CD4-positive, alpha-beta memory T cell (primary cell): ENCODE data around the gene ZFPL1. TPM values are rescaled to one million over a fixed set of nuclear protein-coding genes. Genes with fewer than 3 reads are reported as not detected.

Experiments used
- CTCF ChIA-PET: fragments of 350-600 bp; sonication (Branson Sonifier 250); formaldehyde crosslinking; loops from one replicate; lab custom pipeline; 2021; ENCODE audit warnings: inconsistent platforms; ENCODE audit not compliant: partially characterized antibody; lab: Charles Lee
- POLR2A ChIA-PET: fragments of 350-600 bp; sonication (Branson Sonifier 250); formaldehyde crosslinking; loops from one replicate; lab custom pipeline; 2021; ENCODE audit not compliant: partially characterized antibody; lab: Charles Lee
- DNase-seq, 5 donors: peaks; one replicate each; pipeline versions ENCODE4 v3.0.0 to v3.0.0-alpha.2; 2020 to 2022; ENCODE audit warnings: mixed read lengths in 1 of 5
- H3K27ac ChIP-seq: one replicate; pipeline ENCODE4 v1.7.0; 2013; ENCODE audit warnings: low read depth, low read length
- H3K27me3 ChIP-seq: 2 replicates; pipeline ENCODE4 v1.7.0; 2013; ENCODE audit warnings: mild to moderate bottlenecking, low read length, moderate library complexity; ENCODE audit not compliant: insufficient read depth
- H3K36me3 ChIP-seq: 2 replicates; pipeline ENCODE4 v1.7.0; 2013; ENCODE audit warnings: mild to moderate bottlenecking, low read length, moderate library complexity; ENCODE audit not compliant: insufficient read depth
- H3K4me1 ChIP-seq: 2 replicates; pipeline ENCODE4 v1.7.0; 2013; ENCODE audit warnings: mild to moderate bottlenecking, low read length, moderate library complexity; ENCODE audit not compliant: insufficient read depth
- H3K4me3 ChIP-seq, 2 donors: one replicate each; pipeline ENCODE4 v1.7.0; 2013; ENCODE audit warnings: low read length in 2 of 2, mild to moderate bottlenecking in 1 of 2
- H3K9me3 ChIP-seq, 2 donors: one replicate each; pipeline ENCODE4 v1.7.0; 2013; ENCODE audit warnings: low read length in 2 of 2, control low read depth in 1 of 2; ENCODE audit not compliant: control insufficient read depth in 1 of 2
- H3K27ac Mint-ChIP-seq, 7 donors: one replicate each; pipeline ENCODE4 v1.8.0; 2020 to 2021; ENCODE audit warnings: mixed read lengths in 7 of 7, mild to moderate bottlenecking in 6 of 7, inconsistent platforms in 3 of 7, moderate library complexity in 3 of 7
- H3K27me3 Mint-ChIP-seq, 2 donors: one replicate each; pipeline ENCODE4 v1.8.0; 2020 to 2021; ENCODE audit warnings: mixed read lengths in 2 of 2
- H3K36me3 Mint-ChIP-seq, 2 donors: one replicate each; pipeline ENCODE4 v1.8.0; 2020 to 2021; ENCODE audit warnings: mixed read lengths in 2 of 2, inconsistent platforms in 1 of 2, mild to moderate bottlenecking in 1 of 2
- H3K4me1 Mint-ChIP-seq, 4 donors: one replicate each; pipeline ENCODE4 v1.8.0; 2020 to 2021; ENCODE audit warnings: mixed read lengths in 4 of 4, mild to moderate bottlenecking in 1 of 4
- H3K4me3 Mint-ChIP-seq, 8 donors: one replicate each; pipeline ENCODE4 v1.8.0; 2020 to 2021; ENCODE audit warnings: mixed read lengths in 8 of 8, mild to moderate bottlenecking in 7 of 8, moderate library complexity in 6 of 8, inconsistent platforms in 3 of 8
- H3K9me3 Mint-ChIP-seq, 8 donors: one replicate each; pipeline ENCODE4 v1.8.0; 2020 to 2021; ENCODE audit warnings: mixed read lengths in 8 of 8, mild to moderate bottlenecking in 5 of 8, inconsistent platforms in 3 of 8, moderate library complexity in 1 of 8
- intact Hi-C: fragments of 100-400 bp; cut with micrococcal nuclease; formaldehyde crosslinking; loops from one replicate; pipeline ENCODE4 v1.15.1; 2023
- polyA plus RNA-seq, 2 donors: library from polyadenylated mRNA; unstranded; fragments of 300-500 nt; fragmentation: Illumina TruSeq; gene quantifications; one replicate each; pipeline ENCODE4 v1.2.3, GENCODE V29; 2021
- total RNA-seq, 2 experiments: library from RNA; stranded (reverse); gene quantifications; one replicate each; pipeline ENCODE4 v1.2.3, GENCODE V29; 2021

ZFPL1 gene
- total and polyA plus RNA-seq, 4 experiments from 2014 or later, result 28.7 to 51.9 (median 39.8) TPM

- H3K36me3 Mint-ChIP-seq, result peaks cover 19 to 32% of the 10 kb centered on the region in 2 donors
- POLR2A ChIA-PET, result interaction anchor here (0.7 to 15.5 kb wide), 13 partner anchors 7 to 365 kb away, joined by 3 to 320 read pairs (median 8); partner anchors contain the start of genes ARL2, CAPN1, FAU and MRPL49
Observed at GRCh38 chr11:65109231-65110198, 25.5 kb downstream of the ZFPL1 start.

GRCh38 chr11:65110354-65110861 lies 26.4 kb downstream of the ZFPL1 start:
- intact Hi-C loops, result loop anchor here (1.0 to 10.0 kb wide), 7 partner anchors 14 to 404 kb away; partner anchors contain the start of genes CAPN1, CDC42EP2, DPF2 and RASGRP2
- POLR2A ChIA-PET, result interaction anchor here (1.1 to 15.5 kb wide), 16 partner anchors 11 to 366 kb away, joined by 3 to 320 read pairs (median 4); partner anchors contain the start of genes ARL2, CAPN1, CDC42EP2 and FAU
- CTCF ChIA-PET, result interaction anchor here (0.9 to 6.8 kb wide), 23 partner anchors 8 to 1186 kb away, joined by 3 to 70 read pairs (median 5); partner anchors contain the start of genes ARL2, CAPN1, FAU and MRPL49
- no peaks in the 10 kb centered on the region for H3K9me3 ChIP-seq
- H3K27ac Mint-ChIP-seq, result peak overlapping the region; percentile 77 to 95 (median 91)
- H3K4me1 Mint-ChIP-seq, result peaks cover 18 to 45% (median 33%) of the 10 kb centered on the region in 4 donors
- no peak overlapping the region for H3K4me3 ChIP-seq
- peak overlapping the region; percentile 50 for H3K27ac ChIP-seq
- peaks cover 0 to 1% (median 0%) of the 10 kb centered on the region in 8 donors for H3K9me3 Mint-ChIP-seq
- no peaks in the 10 kb centered on the region for H3K27me3 Mint-ChIP-seq
- H3K27me3 ChIP-seq, result no peaks in the 10 kb centered on the region
- peaks cover 31% of the 10 kb centered on the region for H3K4me1 ChIP-seq
- peak overlapping the region; percentile 35 to 78 (median 53) for H3K4me3 Mint-ChIP-seq
- H3K36me3 ChIP-seq, result peaks cover 16% of the 10 kb centered on the region
- peak; percentile 88 to 94 (median 92) for DNase-seq
- H3K36me3 Mint-ChIP-seq, result peaks cover 14 to 27% of the 10 kb centered on the region in 2 donors

More at GRCh38 chr11:65109231-65110198, 25.5 kb downstream of the ZFPL1 start:
- peaks cover 0 to 1% (median 0%) of the 10 kb centered on the region in 8 donors for H3K9me3 Mint-ChIP-seq
- intact Hi-C loops, result loop anchor here (1.0 to 10.0 kb wide), 7 partner anchors 13 to 405 kb away; partner anchors contain the start of genes CAPN1, CDC42EP2, DPF2 and RASGRP2
- Histone ChIP-seq H3K27me3 (no peaks in the 10 kb centered on the region), H3K9me3 (no peaks in the 10 kb centered on the region), H3K4me1 (peaks cover 30% of the 10 kb centered on the region), H3K4me3 (no peak overlapping the region), H3K27ac (peak overlapping the region; percentile 50), H3K36me3 (peaks cover 16% of the 10 kb centered on the region)
- DNase-seq, result no peak
- H3K27me3 Mint-ChIP-seq, result no peaks in the 10 kb centered on the region
- peak overlapping the region in 1 of 8 donors; percentile 78 for H3K4me3 Mint-ChIP-seq
- H3K4me1 Mint-ChIP-seq, result peaks cover 19 to 44% (median 30%) of the 10 kb centered on the region in 4 donors
- CTCF ChIA-PET, result interaction anchor here (0.7 to 6.8 kb wide), 19 partner anchors 8 to 1187 kb away, joined by 3 to 70 read pairs (median 5); partner anchors contain the start of genes ARL2, CAPN1, FAU and MRPL49
- H3K27ac Mint-ChIP-seq, result peak overlapping the region in 6 of 7 donors; percentile 72 to 95 (median 92)

- POLR2A ChIA-PET, result interaction anchor here (0.6 to 15.5 kb wide), 30 partner anchors 10 to 452 kb away, joined by 3 to 320 read pairs (median 4); partner anchors contain the start of genes ARL2, ATG2A, CAPN1 and CDC42BPG
- Mint-ChIP-seq H3K9me3 (peaks cover 0 to 1% (median 0%) of the 10 kb centered on the region in 8 donors), H3K27ac (peak overlapping the region; percentile 77 to 96 (median 91)), H3K4me3 (peak overlapping the region; percentile 88 to 96 (median 88)), H3K4me1 (peaks cover 16 to 46% (median 35%) of the 10 kb centered on the region in 4 donors), H3K27me3 (no peaks in the 10 kb centered on the region), H3K36me3 (peaks cover 9 to 20% of the 10 kb centered on the region in 2 donors)
- Histone ChIP-seq H3K36me3 (peaks cover 16% of the 10 kb centered on the region), H3K4me1 (peaks cover 39% of the 10 kb centered on the region), H3K9me3 (no peaks in the 10 kb centered on the region), H3K27ac (peak overlapping the region; percentile 50), H3K4me3 (peak overlapping the region in 1 of 2 donors; percentile 66), H3K27me3 (no peaks in the 10 kb centered on the region)
- CTCF ChIA-PET, result interaction anchor here (0.6 to 6.8 kb wide), 25 partner anchors 8 to 263 kb away, joined by 3 to 70 read pairs (median 5); partner anchors contain the start of genes ARL2, CAPN1, FAU and MRPL49
- intact Hi-C loops, result loop anchor here (2.0 to 10.0 kb wide), 5 partner anchors 70 to 404 kb away; partner anchors contain the start of genes CDC42EP2, DPF2, RASGRP2 and SAC3D1
- DNase-seq, result peak in 1 of 5 donors; percentile 17
Observed at GRCh38 chr11:65111159-65111743, 27.2 kb downstream of the ZFPL1 start.

- Mint-ChIP-seq H3K4me3 (peak within 1 kb of the TSS; percentile 88 to 96 (median 88)), H3K36me3 (peaks cover 3 to 15% of the 10 kb centered on the region in 2 donors), H3K9me3 (peaks cover 0 to 1% (median 0%) of the 10 kb centered on the region in 8 donors), H3K4me1 (peaks cover 14 to 52% (median 39%) of the 10 kb centered on the region in 4 donors), H3K27ac (peak within 1 kb of the TSS; percentile 90 to 96 (median 91)), H3K27me3 (no peaks in the 10 kb centered on the region)
- peaks cover 16% of the 10 kb centered on the region for H3K36me3 ChIP-seq
- H3K9me3 ChIP-seq, result no peaks in the 10 kb centered on the region
- intact Hi-C loops, result loop anchor here (2.0 to 10.0 kb wide), 6 partner anchors 71 to 403 kb away; partner anchors contain the start of genes CDC42EP2, DPF2, PPP2R5B and RASGRP2
- ChIA-PET POLR2A (interaction anchor here (0.6 to 15.5 kb wide), 30 partner anchors 9 to 452 kb away, joined by 3 to 320 read pairs (median 4); partner anchors contain the start of genes ATG2A, CAPN1, CDC42BPG and CDC42EP2), CTCF (interaction anchor here (0.6 to 6.8 kb wide), 16 partner anchors 8 to 204 kb away, joined by 3 to 70 read pairs (median 5); partner anchors contain the start of genes ARL2, CAPN1, FAU and MRPL49)
- H3K4me3 ChIP-seq, result peak within 1 kb of the TSS; percentile 36 to 66
- H3K27me3 ChIP-seq, result no peaks in the 10 kb centered on the region
- peak; percentile 91 to 96 (median 93) for DNase-seq
- peak within 1 kb of the TSS; percentile 59 for H3K27ac ChIP-seq
- H3K4me1 ChIP-seq, result peaks cover 46% of the 10 kb centered on the region
Observed at GRCh38 chr11:65111744-65112545, 27.9 kb downstream of the ZFPL1 start, which contains the start of gene TM7SF2. TM7SF2 (plus strand) TSS chr11:65111872; CDS start chr11:65112016, 144 bp downstream.

GRCh38 chr11:65112546-65113360 lies 28.7 kb downstream of the ZFPL1 start:
- H3K27ac ChIP-seq, result peak overlapping the region; percentile 59
- H3K9me3 ChIP-seq, result no peaks in the 10 kb centered on the region
- H3K9me3 Mint-ChIP-seq, result peaks cover 0 to 1% (median 0%) of the 10 kb centered on the region in 8 donors
- H3K4me3 ChIP-seq, result peak overlapping the region; percentile 36 to 66
- H3K36me3 Mint-ChIP-seq, result peaks cover 4 to 18% of the 10 kb centered on the region in 2 donors
- peak overlapping the region; percentile 64 to 88 (median 87) for H3K4me3 Mint-ChIP-seq
- no peaks in the 10 kb centered on the region for H3K27me3 ChIP-seq
- CTCF ChIA-PET, result interaction anchor here (0.8 to 6.8 kb wide), 13 partner anchors 8 to 203 kb away, joined by 3 to 70 read pairs (median 5); partner anchors contain the start of genes ARL2, CAPN1, CDC42EP2 and FAU
- POLR2A ChIA-PET, result interaction anchor here (0.7 to 15.5 kb wide), 22 partner anchors 8 to 392 kb away, joined by 3 to 320 read pairs (median 4); partner anchors contain the start of genes ATG2A, CAPN1, CDC42BPG and FAU
- H3K27me3 Mint-ChIP-seq, result no peaks in the 10 kb centered on the region
- intact Hi-C loops, result loop anchor here (2.0 to 10.0 kb wide), 4 partner anchors 188 to 402 kb away; partner anchors contain the start of genes DPF2, PPP2R5B and RASGRP2
- peaks cover 16% of the 10 kb centered on the region for H3K36me3 ChIP-seq
- H3K27ac Mint-ChIP-seq, result peak overlapping the region; percentile 60 to 95 (median 76)
- peak; percentile 74 to 81 (median 78) for DNase-seq
- H3K4me1 Mint-ChIP-seq, result peaks cover 14 to 58% (median 40%) of the 10 kb centered on the region in 4 donors
- peaks cover 46% of the 10 kb centered on the region for H3K4me1 ChIP-seq
